Adipocyte (in vitro differentiated cells): ENCODE data around the gene HLF.

Experiments
- DNase-seq: peaks from one replicate; pipeline ENCODE4 v3.0.0-alpha.2; 2015; ENCODE audit warnings: low read depth
- H3K27me3 ChIP-seq: replicated peaks from 2 replicates; pipeline ENCODE4 v1.7.0; 2013; ENCODE audit warnings: mild to moderate bottlenecking, low read length, moderate library complexity; ENCODE audit not compliant: control insufficient read depth, insufficient read depth
- H3K36me3 ChIP-seq: 2 replicates; pipeline ENCODE4 v1.7.0; 2013; ENCODE audit warnings: low read length, mild to moderate bottlenecking, moderate library complexity; ENCODE audit not compliant: control insufficient read depth, insufficient read depth, severe bottlenecking
- H3K4me1 ChIP-seq: 2 replicates; pipeline ENCODE4 v1.7.0; 2013; ENCODE audit warnings: mild to moderate bottlenecking, low read length, moderate library complexity; ENCODE audit not compliant: control insufficient read depth, insufficient read depth
- H3K4me3 ChIP-seq: 2 replicates; pipeline ENCODE4 v1.7.0; 2013; ENCODE audit warnings: mild to moderate bottlenecking, low read length, moderate library complexity
- H3K9ac ChIP-seq: 2 replicates; pipeline ENCODE4 v1.7.0; 2013; ENCODE audit warnings: mild to moderate bottlenecking, low read length, moderate library complexity
- H3K9me3 ChIP-seq: 2 replicates; pipeline ENCODE4 v1.7.0; 2013; ENCODE audit warnings: mild to moderate bottlenecking, low read length, moderate library complexity; ENCODE audit not compliant: control insufficient read depth

Gene HLF

GRCh38 chr17:55296699-55297098 lies 31.9 kb downstream of the HLF start:
- Histone ChIP-seq H3K4me3 (no peak overlapping the region), H3K9me3 (no peaks in the 10 kb centered on the region), H3K27me3 (no peaks in the 10 kb centered on the region), H3K4me1 (peaks cover 4% of the 10 kb centered on the region), H3K9ac (no peak overlapping the region), H3K36me3 (no peaks in the 10 kb centered on the region)
- no peak for DNase-seq

- H3K4me1 ChIP-seq, result peaks cover 7% of the 10 kb centered on the region
- H3K4me3 ChIP-seq, result no peak overlapping the region
- DNase-seq, result no peak
- H3K9me3 ChIP-seq, result no peaks in the 10 kb centered on the region
- no peaks in the 10 kb centered on the region for H3K27me3 ChIP-seq
- no peak overlapping the region for H3K9ac ChIP-seq
- no peaks in the 10 kb centered on the region for H3K36me3 ChIP-seq
Observed at GRCh38 chr17:55298111-55298730, 33.5 kb downstream of the HLF start.

GRCh38 chr17:55299162-55299838 lies 34.5 kb downstream of the HLF start:
- no peak overlapping the region for H3K4me3 ChIP-seq
- no peaks in the 10 kb centered on the region for H3K9me3 ChIP-seq
- no peaks in the 10 kb centered on the region for H3K27me3 ChIP-seq
- H3K9ac ChIP-seq, result no peak overlapping the region
- H3K36me3 ChIP-seq, result no peaks in the 10 kb centered on the region
- no peak for DNase-seq
- peaks cover 10% of the 10 kb centered on the region for H3K4me1 ChIP-seq

GRCh38 chr17:55299890-55300289 lies 35.1 kb downstream of the HLF start:
- H3K27me3 ChIP-seq, result no peaks in the 10 kb centered on the region
- H3K4me1 ChIP-seq, result peaks cover 12% of the 10 kb centered on the region
- no peak overlapping the region for H3K4me3 ChIP-seq
- H3K9ac ChIP-seq, result no peak overlapping the region
- no peaks in the 10 kb centered on the region for H3K9me3 ChIP-seq
- DNase-seq, result no peak
- no peaks in the 10 kb centered on the region for H3K36me3 ChIP-seq

DNA sequence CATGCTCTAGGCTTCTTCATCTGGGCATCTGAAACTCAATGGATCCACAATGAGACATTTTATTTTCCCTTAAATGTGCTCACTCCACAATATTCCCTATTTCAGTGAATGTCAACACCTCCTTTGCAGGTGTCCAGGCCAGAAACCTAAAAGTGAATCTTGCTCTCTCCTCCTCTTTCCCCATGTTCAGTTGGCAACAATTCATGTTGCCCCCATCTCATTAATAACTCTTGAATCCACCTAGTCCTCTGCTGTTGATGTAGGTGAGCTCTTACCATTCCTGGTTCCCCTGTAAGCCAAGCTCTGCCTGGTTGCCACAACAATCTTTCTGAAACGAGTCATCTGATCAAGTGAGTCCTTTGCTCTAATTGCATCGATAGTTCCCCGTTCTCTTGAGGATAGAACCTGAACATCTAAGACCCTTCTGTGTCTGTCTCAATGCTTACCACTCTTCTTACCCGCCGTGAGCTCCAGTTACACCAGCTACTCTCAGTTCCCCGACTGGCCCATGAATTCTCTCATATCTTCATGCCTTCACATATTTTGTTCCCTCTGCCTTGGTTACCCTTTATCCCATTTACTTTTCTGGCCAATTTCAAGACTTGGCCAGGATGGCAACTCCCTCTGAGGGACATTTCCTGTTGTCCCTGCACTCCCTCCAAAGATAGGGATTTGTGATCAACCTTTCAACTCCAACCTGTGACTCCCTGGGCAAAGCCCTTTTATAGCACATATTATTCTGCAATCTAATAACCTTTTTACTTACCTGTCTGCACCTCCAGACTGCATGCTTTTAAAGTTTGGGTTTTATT lies 35.9 kb downstream of the HLF start:
- Histone ChIP-seq H3K4me3 (no peak overlapping the region), H3K9me3 (no peaks in the 10 kb centered on the region), H3K4me1 (peaks cover 12% of the 10 kb centered on the region), H3K36me3 (no peaks in the 10 kb centered on the region), H3K9ac (no peak overlapping the region), H3K27me3 (no peaks in the 10 kb centered on the region)
- no peak for DNase-seq

GRCh38 chr17:55301521-55302406 lies 37.0 kb downstream of the HLF start:
- H3K4me3 ChIP-seq, result no peak overlapping the region
- no peaks in the 10 kb centered on the region for H3K9me3 ChIP-seq

GRCh38 chr17:55302407-55302787 lies 37.6 kb downstream of the HLF start:
- H3K4me1 ChIP-seq, result peaks cover 12% of the 10 kb centered on the region
- H3K36me3 ChIP-seq, result no peaks in the 10 kb centered on the region
- H3K4me3 ChIP-seq, result no peak overlapping the region
- DNase-seq, result no peak
- H3K9ac ChIP-seq, result no peak overlapping the region
- H3K27me3 ChIP-seq, result no peaks in the 10 kb centered on the region
- H3K9me3 ChIP-seq, result no peaks in the 10 kb centered on the region

More at GRCh38 chr17:55301521-55302406, 37.0 kb downstream of the HLF start:
- H3K9ac ChIP-seq, result no peak overlapping the region
- no peaks in the 10 kb centered on the region for H3K36me3 ChIP-seq
- H3K27me3 ChIP-seq, result no peaks in the 10 kb centered on the region
- DNase-seq, result peak; percentile 34
- peaks cover 12% of the 10 kb centered on the region for H3K4me1 ChIP-seq

DNA sequence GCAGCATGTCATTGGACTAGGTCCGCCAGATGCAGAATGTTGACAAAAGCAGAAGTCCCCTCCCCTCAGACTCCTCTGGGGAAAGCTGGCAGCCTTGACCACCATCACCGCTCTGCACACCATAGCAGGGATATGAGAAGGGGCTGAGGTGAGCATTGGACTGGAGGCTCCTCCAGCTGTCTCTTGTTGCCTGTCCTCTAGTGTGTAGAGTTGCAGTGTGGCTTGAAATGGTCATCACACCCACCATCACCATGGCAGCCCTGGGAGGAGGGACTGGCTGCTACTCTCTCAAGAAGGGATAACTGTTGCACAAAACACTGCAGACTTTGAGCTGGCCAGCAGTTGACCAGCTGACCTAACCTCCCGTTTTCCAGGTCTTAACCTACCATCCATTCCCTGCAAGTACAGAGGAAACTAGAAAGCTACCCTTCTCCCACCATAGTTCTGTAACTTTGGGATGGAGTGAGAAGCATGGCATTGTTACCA lies 38.3 kb downstream of the HLF start:
- DNase-seq, result no peak
- H3K4me3 ChIP-seq, result no peak overlapping the region
- H3K27me3 ChIP-seq, result no peaks in the 10 kb centered on the region
- H3K9ac ChIP-seq, result no peak overlapping the region
- H3K9me3 ChIP-seq, result no peaks in the 10 kb centered on the region
- H3K4me1 ChIP-seq, result peaks cover 12% of the 10 kb centered on the region
- no peaks in the 10 kb centered on the region for H3K36me3 ChIP-seq

GRCh38 chr17:55303701-55304145 lies 39.0 kb downstream of the HLF start:
- Histone ChIP-seq H3K9me3 (no peaks in the 10 kb centered on the region), H3K27me3 (no peaks in the 10 kb centered on the region), H3K4me3 (no peak overlapping the region), H3K4me1 (peaks cover 12% of the 10 kb centered on the region), H3K36me3 (no peaks in the 10 kb centered on the region), H3K9ac (no peak overlapping the region)
- peak; percentile 6 for DNase-seq

GRCh38 chr17:55304171-55304859 lies 39.6 kb downstream of the HLF start:
- H3K36me3 ChIP-seq, result no peaks in the 10 kb centered on the region

More at GRCh38 chr17:55304171-55304859, 39.6 kb downstream of the HLF start:
- DNase-seq, result no peak
- H3K9ac ChIP-seq, result no peak overlapping the region
- H3K4me3 ChIP-seq, result no peak overlapping the region
- H3K4me1 ChIP-seq, result peaks cover 12% of the 10 kb centered on the region
- no peaks in the 10 kb centered on the region for H3K9me3 ChIP-seq
- H3K27me3 ChIP-seq, result no peaks in the 10 kb centered on the region
